CD4-positive, alpha-beta T cell treated with Interleukin-12 subunit alpha and Interleukin-12 subunit beta, for 1 hour (primary cell): ENCODE results near the gene CMBL.
"Not testable (repeated sequence)": the region's sequence is repeated elsewhere in the genome, so short reads cannot be mapped to it uniquely, and the experiment has no call there.

Experiments used
- DNase-seq: peaks from one replicate; pipeline ENCODE4 v3.0.0-alpha.2; 2020

The CMBL gene

DNA sequence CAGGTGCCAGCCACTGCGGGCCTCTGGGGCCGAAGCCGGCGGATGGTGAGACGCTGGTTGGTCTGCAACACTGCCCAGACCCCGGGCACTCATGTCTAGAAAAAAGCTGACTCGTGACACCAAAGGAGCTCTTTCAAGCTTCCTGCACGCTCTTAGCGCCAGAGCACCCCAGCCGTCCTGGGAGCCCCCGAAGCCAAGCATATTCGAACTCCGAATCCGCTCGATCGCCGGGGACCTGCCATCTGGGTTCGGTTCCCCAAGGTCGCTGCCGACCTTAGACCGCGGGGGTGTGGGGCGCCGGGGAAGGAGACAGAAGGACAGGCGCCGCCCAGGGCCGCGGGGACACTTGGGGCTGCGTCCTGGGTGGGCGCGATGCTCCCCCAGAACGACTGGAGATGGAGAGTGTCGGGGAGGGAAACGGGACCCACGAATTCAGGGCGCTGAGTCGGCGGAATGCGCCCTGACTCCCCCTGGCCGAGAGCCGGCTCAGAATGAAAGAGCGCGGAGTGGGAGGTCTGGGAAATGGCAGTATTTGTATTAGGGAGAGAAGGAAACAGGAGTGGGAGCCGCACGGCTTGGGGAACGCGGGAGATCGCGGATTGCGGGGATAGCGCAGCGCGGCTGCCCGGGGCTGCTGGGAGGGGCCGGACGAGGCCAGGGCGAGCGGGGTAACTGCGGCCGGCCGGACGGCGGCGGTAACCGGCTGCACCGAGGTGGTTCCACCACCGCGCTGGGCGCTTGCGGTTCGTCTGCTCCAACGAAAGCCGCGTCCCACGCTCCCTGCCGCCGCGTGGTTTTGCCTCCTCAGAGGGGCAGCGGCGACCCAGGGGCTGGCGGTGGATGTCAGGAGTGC is 25.7 kb upstream of the CMBL start:
- DNase-seq = no peak

GRCh38 chr5:10332301-10332700 is 24.6 kb upstream of the CMBL start:
- no peak for DNase-seq

DNA sequence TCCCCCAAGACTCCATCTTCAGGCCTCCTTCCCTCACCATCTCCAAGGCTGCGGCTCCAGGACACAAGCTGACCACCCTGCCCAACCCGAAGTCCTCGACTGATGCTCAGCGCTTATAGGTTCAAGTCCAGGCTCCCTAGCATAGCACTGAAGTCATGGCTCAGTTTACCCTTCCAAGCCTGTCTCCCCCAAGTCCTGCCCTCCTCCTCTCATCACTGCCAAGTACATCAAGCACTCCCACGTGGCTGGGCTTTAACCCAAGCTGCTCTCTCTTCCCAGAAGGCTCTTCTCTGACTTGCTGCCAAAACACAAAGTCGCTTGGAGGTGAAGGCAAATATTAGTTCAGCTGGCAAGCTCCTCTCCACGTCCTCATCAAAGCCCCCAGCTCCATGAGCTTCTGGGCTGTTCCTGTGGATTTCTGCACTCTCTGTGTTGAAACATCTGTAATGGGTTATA is 23.7 kb upstream of the CMBL start:
- no peak for DNase-seq

DNA sequence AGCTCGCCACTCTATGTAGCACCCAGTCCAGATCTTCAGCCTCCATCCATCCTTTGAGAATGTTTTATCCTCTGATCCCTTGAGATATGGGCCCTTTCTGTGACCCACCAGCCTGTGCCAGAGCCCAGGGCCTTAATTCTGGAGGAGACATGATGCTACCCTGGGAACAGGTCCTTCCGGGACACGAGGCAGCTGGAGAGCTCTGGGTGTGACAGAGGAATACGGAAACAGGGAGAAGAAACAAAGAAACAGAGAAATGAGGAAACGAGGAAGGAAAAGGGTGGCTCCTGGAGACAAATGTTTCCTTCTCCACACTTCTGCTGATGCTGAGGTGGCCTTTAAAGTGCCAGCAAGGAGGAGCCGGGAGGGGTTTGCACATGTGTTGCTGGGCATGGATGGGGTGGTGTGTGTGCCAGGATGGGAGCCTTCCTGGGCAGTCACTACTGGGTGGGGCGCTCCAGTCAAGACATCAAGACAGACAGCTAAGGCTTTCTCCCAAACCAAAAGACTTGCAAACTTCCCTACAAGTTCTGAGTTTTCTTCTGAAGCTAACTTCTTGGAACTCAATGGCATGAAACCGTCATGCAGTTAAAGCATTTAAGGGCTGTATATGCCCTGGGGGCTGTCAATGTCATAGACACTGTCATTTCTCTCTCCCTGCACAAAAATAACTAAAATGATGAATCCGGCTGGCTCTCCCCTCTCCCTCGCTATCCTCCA is 23.0 kb upstream of the CMBL start:
- no peak for DNase-seq

- DNase-seq = no peak
Observed at GRCh38 chr5:10329820-10330481, 22.2 kb upstream of the CMBL start.

DNA sequence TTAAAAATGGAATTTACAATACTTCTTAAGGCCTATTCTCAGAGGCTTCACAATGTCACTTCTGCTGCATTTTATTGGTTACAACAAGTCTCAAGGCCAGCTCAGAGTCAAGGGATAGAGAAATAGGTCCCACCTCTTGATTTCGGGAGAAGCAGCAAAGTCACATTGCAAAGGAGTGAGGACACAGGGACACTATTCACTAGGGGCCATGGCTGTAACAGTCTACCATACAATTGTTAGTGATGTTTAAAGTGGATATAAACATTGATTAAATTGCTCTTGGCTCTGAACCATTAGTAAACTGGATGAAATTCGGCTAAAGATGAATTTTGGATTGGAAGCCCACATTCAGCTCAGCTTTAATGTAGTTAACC is 21.7 kb upstream of the CMBL start:
- no peak for DNase-seq

DNA sequence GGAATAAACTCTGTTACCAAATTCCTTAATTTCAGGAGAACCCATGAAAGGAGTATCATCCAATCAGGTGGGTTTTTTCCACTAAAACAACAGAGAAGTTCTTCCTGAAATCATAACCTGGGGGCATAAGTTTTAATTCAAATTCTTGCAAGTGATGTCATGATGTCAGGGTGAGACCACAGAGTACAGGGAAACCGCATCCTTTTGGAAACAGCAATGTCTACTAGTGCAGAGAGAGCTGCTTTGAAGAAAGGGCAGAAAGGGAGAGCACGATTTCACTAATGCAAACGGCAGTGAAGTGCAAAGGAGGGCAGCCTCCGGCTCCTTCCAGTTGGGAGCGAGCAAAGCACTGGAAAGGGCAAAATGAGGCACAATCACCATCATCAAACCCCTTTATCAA is 20.6 kb upstream of the CMBL start:
- DNase-seq = no peak

- no peak for DNase-seq
Observed at GRCh38 chr5:10324518-10325370, 17.0 kb upstream of the CMBL start.

DNA sequence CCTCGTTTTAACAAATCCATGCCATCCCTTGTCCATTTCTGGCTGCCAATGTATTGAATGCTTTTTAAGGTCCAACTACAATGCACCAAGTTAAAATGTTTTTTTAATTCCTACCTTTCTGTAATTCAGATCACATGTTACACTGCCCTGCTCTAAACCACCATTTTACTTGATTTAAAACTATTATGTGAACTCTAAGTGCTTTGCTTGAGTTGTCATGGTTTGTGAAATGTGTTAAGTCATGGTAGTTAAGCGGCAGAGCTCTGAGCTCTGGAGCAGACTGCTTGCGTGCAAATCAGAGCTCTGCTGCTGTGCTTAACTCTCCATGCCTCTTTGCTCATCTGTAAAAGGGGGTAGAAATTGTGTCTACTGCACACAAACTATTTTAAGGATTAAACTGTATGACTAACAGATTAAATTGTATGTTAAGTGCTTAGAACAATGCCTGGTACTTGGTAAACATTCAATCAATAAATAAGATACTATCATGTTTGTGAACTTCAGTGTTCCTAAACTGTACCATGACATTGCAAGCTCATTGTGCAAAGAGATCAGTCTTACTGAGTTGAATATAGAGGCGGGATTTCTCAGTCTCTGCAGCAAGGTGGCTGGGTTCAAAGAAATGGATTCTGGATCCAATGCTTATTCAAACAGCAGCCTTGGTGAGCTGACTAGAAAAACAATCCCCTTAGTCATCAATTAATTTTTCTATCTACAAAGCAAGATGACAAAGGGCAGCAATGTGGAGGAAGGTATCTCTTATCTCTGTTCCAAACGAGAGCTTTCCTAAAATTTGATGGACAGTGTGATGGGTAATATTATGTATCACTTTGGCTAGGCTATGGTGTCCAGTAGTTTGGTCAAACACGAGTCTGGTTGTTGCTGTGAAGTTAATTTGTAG is 16.1 kb upstream of the CMBL start:
- DNase-seq = no peak

DNA sequence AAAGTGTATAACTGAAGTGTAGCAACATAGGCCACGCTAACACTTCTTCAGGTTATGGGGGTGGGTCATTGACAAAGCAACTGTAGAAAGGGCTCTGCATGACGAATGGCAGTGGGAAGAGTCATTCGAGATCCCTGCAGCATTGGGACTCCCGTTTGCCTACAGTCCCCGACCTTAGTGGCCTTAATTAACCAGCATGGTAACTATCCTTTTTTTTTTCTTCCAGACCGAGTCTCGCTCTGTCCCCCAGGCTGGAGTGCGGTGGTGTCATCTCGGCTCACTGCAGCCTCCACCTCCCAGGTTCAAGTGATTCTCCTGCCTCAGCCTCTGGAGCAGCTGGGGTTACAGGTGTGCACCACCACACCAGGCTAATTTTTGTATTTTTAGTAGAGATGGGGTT is 14.2 kb upstream of the CMBL start:
- DNase-seq = no peak

- no peak for DNase-seq
Observed at GRCh38 chr5:10320793-10321192, 13.1 kb upstream of the CMBL start.

- no peak for DNase-seq
Observed at GRCh38 chr5:10319202-10319851, 11.6 kb upstream of the CMBL start.

DNA sequence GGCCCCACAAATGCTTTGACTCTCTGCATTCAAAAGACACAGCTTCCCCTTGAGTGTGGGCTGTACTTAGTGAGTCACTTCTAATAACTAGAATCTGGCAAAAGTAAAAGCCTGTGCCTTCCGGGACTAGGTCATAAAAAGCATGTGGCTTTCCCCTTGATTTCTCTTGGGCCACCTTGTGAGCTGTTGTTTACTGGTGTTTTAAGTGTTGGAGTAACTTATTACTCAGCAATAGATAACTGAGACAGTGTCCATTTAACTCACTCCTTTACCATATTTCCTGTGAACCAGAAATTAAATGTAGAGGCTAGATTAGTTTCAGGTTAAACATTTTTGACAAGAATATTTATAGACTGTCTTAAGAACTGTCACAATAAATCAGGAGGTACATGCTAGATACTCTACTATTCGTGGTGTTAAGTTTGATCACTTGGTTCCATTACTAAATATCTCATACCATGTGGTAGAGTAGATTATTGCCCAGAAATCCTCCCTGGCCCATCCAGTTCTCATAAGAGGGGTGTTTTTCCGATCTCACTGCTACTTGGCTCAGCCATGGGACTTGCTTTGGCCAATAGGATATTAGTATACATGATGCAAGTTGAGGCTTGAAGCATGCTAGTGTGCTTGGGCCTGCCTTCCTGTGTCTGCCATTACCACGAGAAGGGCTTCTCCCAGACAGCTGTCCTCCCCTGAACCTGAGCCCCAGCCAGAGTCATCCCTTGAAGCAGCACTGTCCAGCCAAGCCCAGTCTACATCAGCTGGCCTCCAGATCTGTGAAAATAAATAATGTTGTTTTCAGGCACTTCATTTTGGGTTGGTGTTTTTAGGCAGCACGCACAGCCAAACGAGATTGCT is 10.4 kb upstream of the CMBL start:
- DNase-seq = no peak

- no peak for DNase-seq
Observed at GRCh38 chr5:10315824-10316509, 8.3 kb upstream of the CMBL start.

GRCh38 chr5:10315201-10315600 is 7.5 kb upstream of the CMBL start:
- DNase-seq = no peak

DNA sequence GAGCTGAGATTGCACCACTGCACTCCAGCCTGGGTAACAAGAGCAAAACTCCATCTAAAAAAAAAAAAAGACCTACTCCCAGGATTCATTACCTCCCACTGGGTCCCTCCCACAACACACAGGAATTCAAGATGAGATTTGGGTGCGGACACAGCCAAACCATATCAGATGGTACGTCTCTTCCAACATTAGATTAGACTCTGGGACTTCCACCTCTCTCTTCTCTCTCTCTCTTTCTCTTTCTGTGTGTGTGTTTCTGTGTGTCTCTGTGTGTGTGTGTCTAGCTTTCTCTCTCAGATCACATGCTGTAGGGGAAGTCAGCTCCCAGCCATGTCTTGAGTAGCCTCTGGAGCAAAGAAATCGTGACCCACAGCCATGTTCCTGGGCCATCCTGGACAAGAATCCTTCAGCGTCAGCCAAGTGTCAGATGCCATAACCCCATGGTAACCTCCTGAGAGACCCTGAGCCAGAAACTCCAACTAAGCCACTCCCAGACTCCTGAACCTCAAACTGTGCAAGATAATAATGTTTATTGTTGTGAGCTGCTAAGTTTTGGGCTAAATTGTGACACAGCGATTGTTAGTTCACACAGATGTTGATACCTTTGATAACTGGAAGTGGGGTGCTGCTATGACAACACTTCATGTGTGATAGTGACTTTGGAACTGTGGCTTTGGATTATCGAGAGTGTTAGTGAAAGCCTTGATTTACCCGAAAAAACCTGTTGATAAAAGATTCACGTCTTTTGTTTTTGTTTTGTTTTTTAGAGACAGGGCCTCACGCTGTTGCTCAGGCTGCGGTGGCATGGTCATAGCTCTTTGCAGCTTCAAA is 4.1 kb upstream of the CMBL start:
- DNase-seq = no peak

DNA sequence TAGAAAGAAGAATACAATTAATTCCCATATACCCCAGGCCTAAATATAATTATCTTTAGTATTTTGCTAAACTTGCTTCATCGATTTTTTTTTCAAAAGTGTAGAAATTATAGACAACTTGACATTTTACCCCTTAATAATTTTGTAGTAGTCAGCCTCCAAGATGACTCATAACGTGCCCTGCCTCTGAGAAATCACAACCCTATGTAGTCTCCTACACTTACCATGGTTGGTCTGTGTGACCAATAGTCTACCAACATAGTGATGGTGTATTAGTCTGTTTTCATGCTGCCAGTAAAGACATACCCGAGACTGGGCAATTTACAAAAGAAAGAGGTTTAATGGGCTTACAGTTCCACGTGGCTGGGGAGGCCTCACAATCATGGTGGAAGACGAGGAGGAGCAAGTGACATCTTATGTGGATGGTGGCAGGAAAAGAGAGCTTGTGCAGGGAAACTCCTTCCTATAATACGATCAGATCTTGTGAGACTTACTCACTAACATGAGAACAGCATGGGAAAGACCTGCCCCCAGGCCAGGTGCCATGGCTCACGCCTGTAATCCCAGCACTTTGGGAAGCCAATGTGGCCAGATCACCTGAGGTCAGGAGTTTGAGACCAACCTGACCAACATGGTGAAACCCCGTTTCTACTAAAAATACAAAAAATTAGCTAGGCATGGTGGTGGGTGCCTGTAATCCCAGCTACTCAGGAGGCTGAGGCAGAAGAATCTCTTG is 3.3 kb upstream of the CMBL start:
- not testable (repeated sequence) for DNase-seq
